ENCODE results near the gene CACNG4.
"Not testable (repeated sequence)": the region's sequence is repeated elsewhere in the genome, so short reads cannot be mapped to it uniquely, and the experiment has no call there.

CACNG4 gene

DNA sequence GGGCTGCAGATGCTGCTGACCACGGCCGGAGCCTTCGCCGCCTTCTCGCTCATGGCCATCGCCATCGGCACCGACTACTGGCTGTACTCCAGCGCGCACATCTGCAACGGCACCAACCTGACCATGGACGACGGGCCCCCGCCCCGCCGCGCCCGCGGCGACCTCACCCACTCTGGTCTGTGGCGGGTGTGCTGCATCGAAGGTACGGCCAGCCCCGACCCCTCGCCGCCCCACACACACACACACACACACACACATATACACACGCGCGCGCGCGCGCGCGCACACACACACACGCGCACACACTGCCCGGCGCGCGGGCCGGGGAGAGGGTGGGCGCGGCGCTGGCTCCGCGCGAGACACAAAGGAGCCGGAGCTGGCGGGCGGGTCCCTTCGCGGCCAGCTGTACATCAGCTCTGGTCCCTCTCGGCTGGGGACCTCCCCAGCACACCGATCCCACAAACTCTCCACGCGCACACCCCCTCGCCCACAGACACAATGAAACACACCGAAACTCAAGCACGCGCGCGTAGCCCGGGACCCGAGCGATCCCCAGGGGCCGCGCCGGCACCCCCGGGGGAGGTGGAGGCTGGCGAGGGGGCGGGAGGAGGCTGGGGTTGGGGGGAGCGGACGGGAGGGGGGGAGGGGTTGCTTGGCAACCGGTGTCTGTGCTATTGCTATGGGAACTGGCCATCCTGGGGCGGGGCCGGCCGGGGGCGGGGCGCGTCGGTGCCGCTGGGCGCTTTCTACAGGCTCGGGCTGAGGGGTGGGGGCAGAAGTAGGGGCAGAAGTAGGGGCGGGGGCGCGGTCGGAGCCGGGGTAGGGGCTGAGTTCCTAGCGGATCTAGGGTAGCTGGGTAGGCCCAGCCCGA is 658 bp downstream of the CACNG4 start:
- DNase-seq (ENCODE audit: low spot score): peak; percentile 93

DNA sequence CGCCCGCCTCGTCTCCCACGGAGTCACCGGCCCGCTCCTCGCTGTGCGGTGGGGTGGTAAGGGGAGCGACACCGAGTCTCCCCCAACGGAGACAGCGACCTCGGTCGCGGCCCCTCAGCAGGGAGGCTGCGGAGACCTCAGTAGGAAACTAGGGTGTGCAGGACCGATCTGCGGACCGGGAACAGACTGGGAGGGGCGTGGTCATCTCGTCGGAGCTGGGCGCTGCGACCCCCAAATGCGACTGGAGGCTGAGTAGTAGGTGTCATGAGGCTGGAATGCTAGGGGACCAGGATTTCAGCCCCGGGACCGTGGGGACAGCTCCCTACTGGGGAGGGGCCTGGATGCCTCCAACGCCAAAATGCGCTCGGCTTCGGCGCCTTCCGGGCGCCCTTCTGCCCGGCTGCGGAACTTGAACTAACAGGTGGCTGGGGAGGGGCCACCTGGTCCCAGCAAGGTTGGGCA is 1.3 kb downstream of the CACNG4 start:
- peak; percentile 70 for DNase-seq (ENCODE audit: low spot score)

DNA sequence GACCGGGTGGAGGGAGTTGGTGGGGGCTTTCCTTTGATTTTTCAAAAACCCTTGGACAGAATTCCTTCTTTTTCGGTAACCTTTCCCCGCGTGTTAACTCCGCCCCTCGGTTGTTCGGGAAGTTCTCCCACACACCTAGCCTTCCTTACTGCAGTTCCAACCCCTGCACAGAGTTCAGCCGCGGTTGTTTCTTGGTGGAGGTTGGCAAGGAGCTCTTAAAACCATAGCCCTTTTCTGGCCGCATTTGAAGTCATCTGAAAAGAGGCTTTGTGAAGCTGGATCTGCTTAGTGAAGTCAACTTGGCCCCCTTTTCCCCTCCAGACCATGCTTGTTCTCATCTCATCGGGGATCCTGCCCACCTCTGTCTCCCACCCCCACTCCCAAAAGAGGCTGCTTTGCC is 1.8 kb downstream of the CACNG4 start:
- no peak for DNase-seq (ENCODE audit: low spot score)

DNA sequence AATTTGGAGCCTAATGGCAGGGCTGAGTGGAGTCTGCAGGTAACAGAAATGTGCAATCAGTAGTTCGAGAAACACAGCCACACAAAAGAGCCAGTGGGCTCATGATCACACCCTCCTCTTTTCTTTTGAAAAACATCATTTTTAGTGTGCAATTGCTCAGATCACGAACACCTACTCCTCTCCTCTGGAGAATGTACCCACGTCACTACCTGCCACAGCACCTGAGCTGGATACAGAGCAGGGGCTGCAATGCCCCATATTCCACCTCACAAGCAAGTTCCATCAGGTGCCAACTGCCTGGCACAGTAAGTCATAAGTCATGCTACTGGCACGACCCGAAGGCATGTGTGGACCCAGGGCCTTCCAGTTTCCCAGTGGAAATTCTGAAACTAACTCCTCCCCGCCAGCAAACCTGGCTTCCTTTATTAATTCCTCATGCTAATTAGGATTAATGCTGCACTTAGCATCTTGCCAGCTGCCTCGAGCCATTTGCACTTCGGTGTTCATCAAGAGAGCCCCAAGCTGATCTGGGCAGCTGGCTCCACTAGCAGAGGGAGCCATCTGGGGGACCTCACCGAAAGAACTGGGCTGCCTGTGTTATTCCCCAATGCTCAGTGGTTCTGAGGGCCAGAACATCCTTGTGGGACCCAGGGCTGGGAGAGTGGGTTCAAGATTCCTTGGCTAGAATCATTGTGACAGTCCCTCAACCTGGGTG is 2.4 kb downstream of the CACNG4 start:
- DNase-seq (ENCODE audit: low spot score): no peak

DNA sequence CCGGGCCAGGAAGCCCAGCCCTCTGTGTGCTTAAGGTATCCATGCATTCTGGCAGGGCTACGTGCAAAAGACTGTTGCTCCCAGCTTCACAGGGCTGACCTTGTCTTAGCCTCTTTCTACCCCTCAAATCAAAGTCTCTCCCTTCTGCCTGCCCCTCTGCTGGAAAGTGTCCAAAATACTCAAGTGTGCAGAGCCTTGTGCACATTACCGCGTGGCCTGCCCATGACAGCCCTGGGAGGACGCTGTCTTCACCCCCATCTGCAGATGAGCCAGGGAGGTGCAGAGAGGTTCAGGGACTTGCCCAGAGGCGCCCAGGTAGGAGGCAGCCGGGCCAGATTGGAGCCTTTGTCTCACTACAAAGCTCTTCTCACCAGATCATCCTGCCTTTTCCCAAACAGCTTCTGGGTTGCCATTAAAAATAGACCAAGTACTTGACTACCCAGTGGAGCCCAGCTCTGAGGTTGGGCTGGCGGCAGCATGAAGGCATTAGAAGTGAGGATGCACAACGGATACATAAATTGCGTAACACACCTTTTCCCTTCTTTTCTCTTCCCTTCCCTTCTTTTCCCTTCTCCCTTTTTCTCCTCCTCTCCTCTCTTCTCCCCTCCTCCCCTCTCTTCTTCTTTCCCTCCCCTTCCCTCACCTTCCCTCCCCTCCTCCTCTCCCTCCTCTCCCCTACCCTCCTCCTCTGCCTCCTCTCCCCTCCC is 3.5 kb downstream of the CACNG4 start:
- DNase-seq (ENCODE audit: low spot score): no peak

DNA sequence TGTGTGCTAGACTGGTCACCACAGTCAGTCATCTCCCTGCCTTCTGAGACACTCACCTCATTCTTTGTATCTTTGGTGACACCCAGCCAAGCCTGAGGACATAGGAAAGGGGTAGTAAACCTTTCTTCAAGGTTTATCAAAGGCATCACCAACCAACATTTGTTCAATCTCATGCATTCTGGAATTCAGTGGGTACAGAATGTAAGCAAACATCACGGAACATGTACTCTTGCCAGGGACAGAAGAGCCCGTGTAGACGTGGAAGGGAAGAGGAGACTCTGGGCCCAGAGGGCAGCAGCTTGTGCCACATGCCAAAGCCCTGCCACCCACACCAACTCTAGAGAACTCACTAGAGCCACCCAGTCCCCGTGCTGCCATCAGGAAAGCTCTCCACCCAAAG is 4.4 kb downstream of the CACNG4 start:
- no peak for DNase-seq (ENCODE audit: low spot score)

DNA sequence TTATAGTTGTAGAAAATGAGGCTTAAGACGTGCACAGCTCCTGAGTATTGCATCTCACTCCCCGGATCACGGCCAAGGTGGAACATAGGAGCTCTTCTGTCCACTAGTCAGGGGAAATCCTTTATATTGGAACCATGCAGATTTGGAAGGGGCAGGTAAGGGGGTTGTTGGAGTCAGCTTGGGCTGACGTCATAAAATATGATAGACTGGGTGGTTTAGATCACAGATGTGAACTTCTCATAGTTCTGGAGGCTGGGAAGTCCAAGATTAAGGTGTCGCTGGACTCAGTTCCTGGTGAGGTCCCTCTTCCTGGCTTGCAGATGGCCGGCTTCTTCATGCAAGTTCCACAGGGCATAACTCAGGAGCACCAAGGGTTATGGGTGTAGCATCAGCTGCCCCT is 5.6 kb downstream of the CACNG4 start:
- DNase-seq (ENCODE audit: low spot score): no peak

DNA sequence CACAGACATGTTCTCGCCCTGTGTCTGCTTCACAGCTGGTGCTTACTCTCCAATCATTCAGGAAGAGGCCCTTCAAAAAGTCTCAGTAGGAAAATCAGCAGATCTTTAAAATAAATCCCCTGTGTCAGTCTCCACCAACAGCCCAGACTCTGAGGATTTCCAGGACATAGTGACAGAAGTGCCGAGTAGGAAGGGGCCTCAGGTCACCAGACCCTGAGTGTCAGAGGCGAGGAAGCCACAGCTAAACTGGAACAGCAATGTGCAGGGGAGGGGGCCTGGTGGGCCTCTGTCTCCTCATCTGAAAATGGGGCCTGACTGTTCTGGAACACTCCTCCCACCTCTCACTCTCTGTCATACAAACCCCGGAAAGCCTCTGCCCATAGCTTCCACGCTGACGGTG is 6.3 kb downstream of the CACNG4 start:
- DNase-seq (ENCODE audit: low spot score): no peak

DNA sequence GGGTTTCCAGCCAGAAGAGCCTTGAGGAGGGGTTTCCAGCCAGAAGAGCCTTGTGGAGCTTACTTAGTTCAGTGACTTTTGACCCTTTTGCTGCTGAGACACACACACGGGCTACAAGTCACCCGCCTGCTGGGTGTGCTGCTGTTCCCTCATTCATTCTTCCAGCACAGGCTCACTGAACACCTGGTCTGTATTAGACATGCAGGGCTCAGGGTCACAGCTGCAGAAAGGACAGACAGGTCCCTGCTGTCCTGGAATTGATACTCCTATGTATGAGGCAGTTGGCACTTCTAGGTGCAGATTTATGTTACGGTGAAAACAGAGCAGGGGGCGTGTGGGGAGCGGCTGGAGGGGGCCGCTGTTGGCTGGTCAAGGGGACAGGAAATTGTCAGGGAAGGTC is 6.8 kb downstream of the CACNG4 start:
- DNase-seq (ENCODE audit: low spot score): no peak

DNA sequence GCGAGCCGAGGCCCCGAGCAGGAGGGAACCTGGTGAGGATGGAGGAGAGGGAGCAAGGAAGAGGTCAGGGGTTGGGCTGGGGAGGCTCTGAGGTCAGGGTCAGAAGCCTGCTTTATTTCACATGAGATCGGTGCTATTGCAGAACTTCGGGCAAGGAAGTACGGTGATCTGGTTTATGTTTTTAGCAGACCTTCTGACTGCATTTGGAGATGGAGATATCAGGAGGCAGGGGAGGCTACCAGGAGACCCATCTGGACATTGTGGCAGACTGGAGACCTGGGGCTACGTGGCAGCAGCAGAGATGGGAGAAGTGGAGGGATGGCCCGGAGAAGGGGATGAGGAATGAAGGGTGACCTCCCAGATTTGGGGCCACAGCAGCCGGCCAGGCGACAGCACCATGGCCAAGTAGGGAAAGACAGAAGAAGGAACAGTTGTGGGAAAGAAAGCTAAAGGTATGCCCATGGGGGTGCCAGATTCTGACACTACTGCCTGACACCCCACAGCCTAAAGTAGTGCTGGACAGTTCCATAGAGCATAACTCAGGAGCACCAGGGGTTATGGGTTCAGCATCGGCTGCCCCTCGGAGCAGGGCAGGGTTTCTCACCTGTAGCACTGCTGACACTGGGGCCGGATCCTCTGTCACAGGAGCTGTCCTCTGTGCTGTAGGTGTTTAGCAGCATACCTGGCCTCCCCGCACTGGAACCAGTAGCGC is 7.4 kb downstream of the CACNG4 start:
- no peak for DNase-seq (ENCODE audit: low spot score)

DNA sequence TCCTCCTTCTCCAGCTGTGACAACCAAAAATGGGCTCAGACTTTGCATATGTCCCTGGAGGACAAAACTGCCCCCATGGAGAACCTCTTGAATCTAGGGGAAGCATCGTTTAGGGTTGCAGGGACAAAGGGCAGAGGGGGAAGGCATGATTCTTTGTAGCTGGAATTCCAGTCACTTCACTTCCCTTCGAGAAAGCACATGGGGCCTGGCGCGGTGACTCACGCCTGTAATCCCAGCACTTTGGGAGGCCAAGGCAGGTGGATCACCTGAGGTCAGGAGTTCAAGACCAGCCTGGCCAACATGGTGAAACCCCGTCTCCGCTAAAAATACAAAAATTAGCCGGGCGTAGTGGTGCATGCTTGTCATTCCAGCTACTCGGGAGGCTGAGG is 7.9 kb downstream of the CACNG4 start:
- DNase-seq (ENCODE audit: low spot score): not testable (repeated sequence)

DNA sequence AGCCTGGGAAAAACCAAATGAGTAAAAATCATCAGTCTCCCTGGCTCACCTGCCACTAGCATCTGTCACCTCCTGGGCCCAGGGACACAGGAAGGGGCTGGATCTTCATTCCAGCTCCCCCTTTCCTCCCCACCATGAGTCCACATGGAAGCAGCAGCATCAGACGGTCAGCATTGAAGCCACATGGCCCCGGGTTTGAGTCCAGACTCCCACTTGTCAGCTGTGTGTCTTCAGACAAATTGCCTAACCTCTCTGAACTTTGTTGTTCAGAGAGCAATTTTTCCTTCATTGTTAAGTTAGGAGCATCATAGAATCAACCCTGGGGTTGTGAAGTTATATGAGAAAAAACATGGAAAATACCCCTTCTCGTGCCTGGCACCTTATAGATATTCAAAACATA is 10.7 kb downstream of the CACNG4 start:
- no peak for DNase-seq (ENCODE audit: low spot score)

DNA sequence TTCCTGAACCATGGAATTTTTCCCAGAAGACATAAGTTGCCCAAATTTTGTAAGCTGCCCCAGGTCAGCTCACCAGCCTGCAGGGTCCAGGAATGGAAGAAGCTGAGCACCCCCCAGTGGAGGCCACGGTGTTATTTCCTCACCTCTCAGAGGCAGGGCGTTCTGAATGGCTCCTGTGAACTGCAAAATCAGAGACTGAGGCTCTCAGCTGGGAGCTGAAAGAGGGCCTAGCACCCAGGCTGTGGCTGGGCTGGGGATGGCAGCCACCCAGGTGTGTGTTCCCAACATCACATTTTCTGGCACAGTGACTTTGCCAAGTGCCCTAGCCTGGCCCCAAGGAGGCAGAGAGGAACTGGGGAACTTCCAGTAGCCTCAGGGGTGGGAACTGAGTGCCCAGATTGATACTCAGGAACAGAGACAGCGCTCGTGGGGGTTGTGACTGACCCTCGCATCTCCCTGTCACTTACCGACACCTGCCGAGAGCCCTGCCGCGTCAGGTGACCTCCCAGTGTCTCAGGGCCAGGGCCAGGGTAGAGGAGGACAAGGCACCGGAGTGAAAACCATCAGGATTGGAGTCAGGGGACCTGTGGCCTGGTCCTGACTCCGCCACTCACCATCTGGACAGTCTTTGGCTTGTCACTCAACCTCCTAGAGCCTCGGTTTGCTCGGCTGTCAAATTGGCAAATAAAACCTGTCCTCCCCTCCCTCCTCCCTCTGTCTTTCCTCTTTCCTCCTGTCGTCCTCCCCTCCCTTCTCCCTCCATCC is 11.3 kb downstream of the CACNG4 start:
- DNase-seq (ENCODE audit: low spot score): peak; percentile 75

DNA sequence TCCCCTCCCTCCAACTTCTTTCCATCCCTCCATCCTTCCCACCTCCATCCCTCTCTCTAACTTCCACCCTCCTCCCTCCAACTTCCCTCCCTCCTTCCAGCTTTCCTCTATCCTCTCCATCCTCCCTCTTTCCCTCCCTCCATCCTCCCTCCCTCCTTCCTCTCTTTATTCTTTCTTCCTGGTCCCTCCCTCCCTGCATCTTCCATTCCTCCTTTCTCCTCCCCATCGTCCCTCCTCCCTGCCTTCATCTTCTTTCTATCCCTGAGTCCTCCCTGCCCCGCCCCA is 11.8 kb downstream of the CACNG4 start:
- no peak for DNase-seq (ENCODE audit: low spot score)

DNA sequence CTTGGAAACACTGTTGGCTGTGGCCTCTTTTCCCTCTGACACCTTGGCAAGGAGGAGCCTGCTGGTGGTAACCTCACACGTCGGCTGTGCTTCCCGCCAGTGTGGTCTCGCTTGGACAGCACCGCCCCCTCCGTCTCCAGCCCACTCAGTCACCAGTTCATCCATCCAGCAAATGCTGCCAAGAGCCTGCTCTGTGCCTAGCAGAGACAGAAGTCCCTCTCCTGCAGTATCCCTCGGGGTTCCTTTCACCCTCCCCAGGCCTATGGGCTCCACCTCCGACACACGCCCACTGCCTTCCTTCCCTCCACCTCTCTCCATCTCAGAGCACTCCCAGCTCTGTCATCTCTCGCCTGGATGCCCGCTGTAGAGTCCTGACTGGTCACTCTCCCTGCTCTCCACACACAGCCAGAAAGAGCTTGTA is 12.3 kb downstream of the CACNG4 start:
- DNase-seq (ENCODE audit: low spot score): peak; percentile 38

DNA sequence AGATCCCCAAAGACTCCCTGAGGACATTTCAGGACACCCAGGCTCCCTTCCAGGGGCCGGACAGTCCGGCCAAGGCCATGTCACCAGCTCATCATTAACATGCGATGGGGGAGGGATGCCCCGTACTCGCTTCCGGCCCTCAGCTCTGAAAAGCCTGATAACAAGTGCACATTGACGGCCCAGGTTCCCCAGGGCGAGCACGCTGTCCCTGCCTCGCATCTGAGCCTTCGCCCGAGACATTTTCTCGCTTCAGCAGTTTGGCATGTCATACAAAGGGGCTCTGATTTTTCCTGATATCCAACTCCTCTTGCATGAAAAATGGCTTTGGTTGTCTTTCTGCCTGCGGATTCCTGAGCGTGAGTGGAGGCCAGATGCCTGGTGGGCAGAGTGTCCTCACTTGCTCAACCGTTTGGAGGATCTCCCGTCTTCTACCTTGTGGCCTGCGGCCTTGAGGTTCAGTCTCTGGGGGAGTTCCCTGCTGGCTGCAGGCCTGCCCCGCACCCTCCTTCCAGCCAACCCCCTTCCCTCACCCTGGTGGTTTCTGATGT is 14.1 kb downstream of the CACNG4 start:
- DNase-seq (ENCODE audit: low spot score): no peak

DNA sequence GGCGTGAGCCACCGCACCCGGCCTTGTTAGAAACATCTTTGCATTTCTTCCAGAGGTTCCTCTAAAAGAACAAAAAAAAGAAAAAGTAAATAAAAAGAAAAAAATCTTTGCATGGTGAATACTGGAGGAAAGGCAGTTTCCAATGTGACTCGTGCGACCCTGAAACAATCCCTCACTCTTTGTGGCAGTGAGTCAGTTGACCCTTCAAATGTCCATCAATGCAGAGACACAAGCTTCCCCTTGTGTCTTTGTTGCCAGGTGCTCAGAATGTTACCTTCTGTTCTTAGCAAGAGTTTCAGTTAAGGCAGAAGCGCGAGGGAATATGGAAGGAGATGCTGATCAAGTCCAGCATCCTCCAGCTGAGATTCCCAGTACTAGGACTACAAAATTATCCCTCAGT is 16.4 kb downstream of the CACNG4 start:
- DNase-seq (ENCODE audit: low spot score): no peak

DNA sequence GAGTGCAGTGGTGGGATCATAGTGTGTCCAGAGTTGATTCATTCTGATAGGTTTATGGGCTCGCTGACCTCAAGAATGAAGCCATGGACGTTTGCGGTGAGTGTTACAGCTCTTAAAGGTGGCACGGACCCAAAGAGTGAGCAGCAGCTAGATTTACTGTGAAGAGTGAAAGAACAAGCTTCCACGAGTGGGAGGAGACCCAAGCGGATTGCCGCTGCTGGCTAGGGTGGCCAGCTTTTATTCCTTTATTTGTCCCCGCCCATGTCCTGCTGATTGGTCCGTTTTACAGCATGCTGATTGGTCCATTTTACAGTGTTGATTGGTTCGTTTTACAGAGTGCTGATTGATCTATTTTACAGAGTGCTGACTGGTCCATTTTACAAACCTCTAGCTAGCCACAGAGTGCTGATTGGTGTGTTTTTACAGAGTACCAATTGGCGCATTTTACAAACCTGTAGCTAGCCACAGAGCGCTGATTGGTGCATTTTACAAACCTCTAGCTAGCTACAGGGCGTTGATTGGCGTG is 17.5 kb downstream of the CACNG4 start:
- DNase-seq (ENCODE audit: low spot score): no peak

DNA sequence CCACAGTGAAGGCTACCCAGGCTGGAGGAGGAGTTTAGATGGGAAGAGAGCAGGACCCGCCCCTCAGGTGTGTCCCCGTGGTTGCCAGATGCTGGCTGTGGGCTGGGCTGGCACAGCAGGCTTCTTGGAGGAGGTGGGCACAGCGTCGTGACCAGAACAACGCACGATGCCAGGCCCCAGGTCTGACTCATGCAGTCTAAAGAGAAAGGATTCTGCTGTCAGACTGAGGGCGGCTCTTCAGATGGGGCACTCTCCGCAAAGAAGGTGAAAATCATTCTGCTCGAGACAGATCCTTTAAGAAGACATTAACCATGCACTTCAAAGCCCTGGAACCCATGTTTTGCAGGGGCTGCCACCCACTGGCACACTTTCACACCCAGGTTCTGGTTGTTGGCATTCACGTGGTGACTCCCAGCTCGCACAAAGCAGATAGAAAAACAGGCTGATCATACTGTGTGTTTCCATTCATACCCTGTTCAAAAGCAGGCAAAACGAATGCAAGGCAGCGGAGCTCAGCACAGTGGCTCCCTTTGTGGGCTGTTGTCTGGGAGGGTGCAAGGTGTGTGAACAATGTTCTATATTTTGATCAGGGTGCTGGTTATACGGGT is 19.0 kb downstream of the CACNG4 start:
- no peak for DNase-seq (ENCODE audit: low spot score)

DNA sequence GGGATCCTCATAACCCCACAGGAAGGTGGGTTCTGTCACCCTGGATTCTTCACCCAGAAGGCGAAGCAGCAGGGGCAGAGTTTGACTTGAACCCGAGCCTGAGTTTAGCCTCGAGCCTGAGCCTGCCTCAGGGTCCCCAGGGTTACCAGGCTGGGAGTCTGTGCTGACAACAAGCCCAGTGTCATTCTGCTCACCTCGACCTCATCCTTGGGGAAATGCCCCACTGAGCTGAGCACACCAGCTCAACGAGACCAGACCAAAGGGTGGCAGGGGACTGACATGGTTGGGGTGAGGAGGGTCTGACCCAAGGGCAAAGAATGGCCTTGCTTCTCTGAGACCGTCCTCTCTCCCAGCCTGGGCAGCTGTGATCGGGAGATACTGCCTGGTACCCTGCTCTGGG is 20.2 kb downstream of the CACNG4 start:
- no peak for DNase-seq (ENCODE audit: low spot score)
